Fibroblast of villous mesenchyme (primary cell): Measurements from ENCODE around the gene STRADA. TPM values are rescaled to one million over a fixed set of nuclear protein-coding genes. Genes with fewer than 3 reads are reported as not detected.
A peak's percentile ranks its signal among the peaks of the same experiment; 100 is the strongest.

Source experiments
- DNase-seq: peaks from one replicate; pipeline ENCODE4 v3.0.0-alpha.2; 2010; ENCODE audit warnings: low read depth
- H3K4me3 ChIP-seq: 2 replicates; pipeline ENCODE4 v1.5.1; 2011; ENCODE audit warnings: low read depth, mild to moderate bottlenecking, low read length
- total RNA-seq: library from RNA; depleted of rRNA; stranded (reverse); fragments of >200 nt; gene quantifications from 2 replicates; pipeline ENCODE4 v1.2.3, GENCODE V29; 2012
- TF ChIP-seq, protein P1 (sequence below): IDR thresholded peaks from 2 replicates; pipeline ENCODE4 v1.5.1; 2012; ENCODE audit warnings: low read depth, mild to moderate bottlenecking, low read length; ENCODE audit not compliant: insufficient read depth

STRADA gene
- total RNA-seq, 1 donor: 25.0 TPM

DNA sequence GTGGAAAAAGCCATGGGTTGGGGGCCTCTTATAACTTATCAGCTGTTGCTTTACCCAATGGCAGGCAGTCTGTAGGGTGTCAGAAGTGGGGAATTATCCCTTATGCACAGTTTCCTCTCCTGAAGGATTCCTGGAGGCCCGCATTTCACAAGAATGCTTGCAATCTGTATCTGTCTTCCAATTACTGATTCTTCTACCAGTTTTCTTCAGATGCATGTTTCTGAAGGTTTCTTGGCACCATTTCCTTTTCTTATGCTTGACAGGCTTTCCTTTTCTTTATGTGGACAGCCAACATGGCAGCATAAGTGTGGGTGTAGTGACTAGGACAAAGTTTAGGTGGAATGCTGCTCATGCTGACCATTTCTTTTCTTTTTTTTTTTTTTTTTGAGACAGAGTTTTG is 83.2 kb downstream of the STRADA start:
- TF ChIP-seq, protein P1, sequence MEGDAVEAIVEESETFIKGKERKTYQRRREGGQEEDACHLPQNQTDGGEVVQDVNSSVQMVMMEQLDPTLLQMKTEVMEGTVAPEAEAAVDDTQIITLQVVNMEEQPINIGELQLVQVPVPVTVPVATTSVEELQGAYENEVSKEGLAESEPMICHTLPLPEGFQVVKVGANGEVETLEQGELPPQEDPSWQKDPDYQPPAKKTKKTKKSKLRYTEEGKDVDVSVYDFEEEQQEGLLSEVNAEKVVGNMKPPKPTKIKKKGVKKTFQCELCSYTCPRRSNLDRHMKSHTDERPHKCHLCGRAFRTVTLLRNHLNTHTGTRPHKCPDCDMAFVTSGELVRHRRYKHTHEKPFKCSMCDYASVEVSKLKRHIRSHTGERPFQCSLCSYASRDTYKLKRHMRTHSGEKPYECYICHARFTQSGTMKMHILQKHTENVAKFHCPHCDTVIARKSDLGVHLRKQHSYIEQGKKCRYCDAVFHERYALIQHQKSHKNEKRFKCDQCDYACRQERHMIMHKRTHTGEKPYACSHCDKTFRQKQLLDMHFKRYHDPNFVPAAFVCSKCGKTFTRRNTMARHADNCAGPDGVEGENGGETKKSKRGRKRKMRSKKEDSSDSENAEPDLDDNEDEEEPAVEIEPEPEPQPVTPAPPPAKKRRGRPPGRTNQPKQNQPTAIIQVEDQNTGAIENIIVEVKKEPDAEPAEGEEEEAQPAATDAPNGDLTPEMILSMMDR: no peak
- H3K4me3 ChIP-seq: no peak overlapping the region
- DNase-seq: no peak

DNA sequence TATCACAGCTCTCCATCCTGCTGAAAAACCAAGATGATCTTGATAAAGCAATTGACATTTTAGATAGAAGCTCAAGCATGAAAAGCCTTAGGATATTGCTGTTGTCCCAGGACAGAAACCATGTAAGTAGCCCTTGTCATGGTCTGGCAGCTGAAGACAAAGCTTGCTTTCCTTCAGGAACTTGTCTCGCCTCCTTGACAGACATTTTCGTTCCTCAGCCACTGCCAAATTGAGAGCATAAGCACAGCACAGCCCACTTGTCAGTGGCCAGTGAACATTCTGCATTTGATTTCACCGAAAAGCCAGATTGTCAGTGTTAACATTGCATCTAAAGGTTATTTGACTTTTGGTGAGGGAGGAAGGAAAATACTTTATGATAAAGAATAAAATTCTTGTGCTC is 83.8 kb downstream of the STRADA start:
- TF ChIP-seq, protein P1: no peak
- no peak overlapping the region for H3K4me3 ChIP-seq
- DNase-seq: no peak

DNA sequence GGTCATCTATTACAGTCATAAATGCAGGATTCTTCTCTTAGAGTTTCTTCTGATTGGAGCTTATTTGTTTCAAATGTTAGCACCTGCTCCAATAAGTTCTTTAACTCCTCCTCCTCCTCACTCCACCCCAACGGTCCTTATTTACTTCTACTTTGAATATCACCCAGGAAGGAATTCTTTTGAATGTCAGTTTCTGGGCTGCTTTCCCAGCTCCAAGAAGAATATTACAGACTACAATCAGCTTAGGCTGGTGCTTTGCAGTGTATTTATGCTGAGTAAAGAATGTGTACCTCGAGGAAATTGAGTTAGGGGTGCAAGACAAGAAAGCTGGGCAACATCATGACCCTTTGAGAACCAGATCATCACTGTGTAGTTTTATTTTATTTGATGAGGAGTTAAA is 88.5 kb downstream of the STRADA start:
- H3K4me3 ChIP-seq: no peak overlapping the region
- TF ChIP-seq, protein P1: no peak
- peak; percentile 10 for DNase-seq

Other genes starting within 250 kb of the STRADA start
- gene KCNH6, start 218.4 kb downstream of the STRADA start, total RNA-seq: under 0.01 TPM in 1 of 2 replicates, not detected in the other
- 32.9 and 52.7 TPM in 2 replicates for gene DCAF7, start 191.3 kb downstream of the STRADA start, total RNA-seq
- 24.6 and 35.8 TPM in 2 replicates for gene TACO1, start 140.9 kb downstream of the STRADA start, total RNA-seq
- gene MAP3K3, start 119.4 kb downstream of the STRADA start, total RNA-seq: 29.6 and 34.1 TPM in 2 replicates
- gene LIMD2, start 41.7 kb downstream of the STRADA start, total RNA-seq: 4.5 and 5.2 TPM in 2 replicates
- 62.8 and 76.4 TPM in 2 replicates for gene CCDC47, start 31.8 kb upstream of the STRADA start, total RNA-seq
- 85.0 and 85.9 TPM in 2 replicates for gene DDX42, start 32.4 kb upstream of the STRADA start, total RNA-seq
- gene PSMC5, start 85.6 kb upstream of the STRADA start, total RNA-seq: 42.7 and 44.1 TPM in 2 replicates
- gene FTSJ3, start 85.9 kb upstream of the STRADA start, total RNA-seq: 50.6 and 72.5 TPM in 2 replicates
- gene SMARCD2, start 100.9 kb upstream of the STRADA start, total RNA-seq: 61.8 and 66.9 TPM in 2 replicates
- not detected in 2 replicates for gene CSH2, start 131.9 kb upstream of the STRADA start, total RNA-seq
- not detected in 2 replicates for gene GH2, start 140.1 kb upstream of the STRADA start, total RNA-seq
- not detected in 2 replicates for gene CSH1, start 154.8 kb upstream of the STRADA start, total RNA-seq
- gene CSHL1, start 169.5 kb upstream of the STRADA start, total RNA-seq: not detected in 2 replicates
- gene GH1, start 177.0 kb upstream of the STRADA start, total RNA-seq: not detected in 2 replicates
- not detected in 2 replicates for gene CD79B, start 190.5 kb upstream of the STRADA start, total RNA-seq
- under 0.01 TPM in 1 of 2 replicates, not detected in the other for gene SCN4A, start 231.1 kb upstream of the STRADA start, total RNA-seq